Activated T-helper 1 cell treated with anti-CD3 and anti-CD28 coated beads, Interleukin-12 subunit alpha, Interleukin-12 subunit beta, Interleukin-2, Interleukin-4 antibody, amounts not matched to agents 30 ng/mL and 10 ng/mL and 1 ng/mL, durations not matched to agents 14 hours and 24 hours and 36 hours (primary cell): Measurements from ENCODE around the gene VAV2. TPM values are rescaled to one million over a fixed set of nuclear protein-coding genes. Genes with fewer than 3 reads are reported as not detected.

Experiments
- DNase-seq: peaks from one replicate; pipeline ENCODE4 v3.0.0; 2021; ENCODE audit warnings: low spot score
- H3K27ac Mint-ChIP-seq: one replicate; pipeline ENCODE4 v1.8.0; 2021; ENCODE audit warnings: mild to moderate bottlenecking, mixed read lengths
- H3K27me3 Mint-ChIP-seq: one replicate; pipeline ENCODE4 v1.8.0; 2022; ENCODE audit warnings: mild to moderate bottlenecking, moderate library complexity, mixed read lengths; ENCODE audit not compliant: insufficient read depth
- H3K36me3 Mint-ChIP-seq: one replicate; pipeline ENCODE4 v1.8.0; 2021; ENCODE audit warnings: low read depth, mixed read lengths
- H3K4me1 Mint-ChIP-seq: one replicate; pipeline ENCODE4 v1.8.0; 2021; ENCODE audit warnings: low read depth, mixed read lengths
- H3K4me3 Mint-ChIP-seq: one replicate; pipeline ENCODE4 v1.8.0; 2021; ENCODE audit warnings: mild to moderate bottlenecking, moderate library complexity, mixed read lengths
- H3K9me3 Mint-ChIP-seq: one replicate; pipeline ENCODE4 v1.8.0; 2021; ENCODE audit warnings: mixed read lengths
- intact Hi-C: fragments of 100-400 bp; cut with micrococcal nuclease; formaldehyde crosslinking; loops from one replicate; pipeline ENCODE4 v1.15.1; 2024
- total RNA-seq: library from RNA; stranded (reverse); gene quantifications from 2 replicates; pipeline ENCODE4 v1.2.3, GENCODE V29; 2022

The VAV2 gene
- total RNA-seq, 1 donor from 2014 or later: 5.8 TPM

GRCh38 chr9:133971121-133971951 is 20.8 kb downstream of the VAV2 start:
- no peaks in the 10 kb centered on the region for H3K9me3 Mint-ChIP-seq
- H3K4me3 Mint-ChIP-seq: no peak overlapping the region
- DNase-seq: no peak
- H3K27ac Mint-ChIP-seq: no peak overlapping the region
- H3K27me3 Mint-ChIP-seq: peaks cover 2% of the 10 kb centered on the region
- H3K4me1 Mint-ChIP-seq: no peaks in the 10 kb centered on the region
- intact Hi-C loops: no loop called here
- H3K36me3 Mint-ChIP-seq: no peaks in the 10 kb centered on the region

- Mint-ChIP-seq H3K27ac (no peak overlapping the region), H3K36me3 (no peaks in the 10 kb centered on the region), H3K9me3 (no peaks in the 10 kb centered on the region), H3K27me3 (peaks cover 3% of the 10 kb centered on the region), H3K4me1 (no peaks in the 10 kb centered on the region), H3K4me3 (no peak overlapping the region)
- no peak for DNase-seq
- intact Hi-C loops: no loop called here
These were observed 21.5 kb downstream of the VAV2 start for GRCh38 chr9:133970581-133971058.

- H3K4me3 Mint-ChIP-seq: no peak overlapping the region
These were observed 22.2 kb downstream of the VAV2 start for GRCh38 chr9:133969681-133970580.

GRCh38 chr9:133968966-133969617 is 23.0 kb downstream of the VAV2 start:
- intact Hi-C loops: no loop called here
- DNase-seq: no peak

More at GRCh38 chr9:133969681-133970580, 22.2 kb downstream of the VAV2 start:
- H3K27ac Mint-ChIP-seq: no peak overlapping the region
- no peak for DNase-seq
- peaks cover 2% of the 10 kb centered on the region for H3K27me3 Mint-ChIP-seq
- peaks cover 1% of the 10 kb centered on the region for H3K9me3 Mint-ChIP-seq
- intact Hi-C loops: no loop called here
- H3K4me1 Mint-ChIP-seq: no peaks in the 10 kb centered on the region
- no peaks in the 10 kb centered on the region for H3K36me3 Mint-ChIP-seq

GRCh38 chr9:133968428-133968827 is 23.7 kb downstream of the VAV2 start:
- peaks cover 8% of the 10 kb centered on the region for H3K9me3 Mint-ChIP-seq
- peaks cover 2% of the 10 kb centered on the region for H3K27me3 Mint-ChIP-seq
- H3K4me3 Mint-ChIP-seq: no peak overlapping the region
- intact Hi-C loops: no loop called here
- no peak overlapping the region for H3K27ac Mint-ChIP-seq
- H3K36me3 Mint-ChIP-seq: no peaks in the 10 kb centered on the region
- no peak for DNase-seq
- no peaks in the 10 kb centered on the region for H3K4me1 Mint-ChIP-seq

More at GRCh38 chr9:133968966-133969617, 23.0 kb downstream of the VAV2 start:
- peaks cover 2% of the 10 kb centered on the region for H3K27me3 Mint-ChIP-seq
- H3K4me1 Mint-ChIP-seq: no peaks in the 10 kb centered on the region
- no peak overlapping the region for H3K4me3 Mint-ChIP-seq
- H3K27ac Mint-ChIP-seq: no peak overlapping the region
- no peaks in the 10 kb centered on the region for H3K36me3 Mint-ChIP-seq
- peaks cover 8% of the 10 kb centered on the region for H3K9me3 Mint-ChIP-seq

GRCh38 chr9:133967024-133967741 is 24.9 kb downstream of the VAV2 start:
- no peaks in the 10 kb centered on the region for H3K4me1 Mint-ChIP-seq
- no peak overlapping the region for H3K4me3 Mint-ChIP-seq
- H3K27ac Mint-ChIP-seq: no peak overlapping the region
- no peaks in the 10 kb centered on the region for H3K36me3 Mint-ChIP-seq
- peaks cover 2% of the 10 kb centered on the region for H3K27me3 Mint-ChIP-seq
- no peak for DNase-seq
- peaks cover 8% of the 10 kb centered on the region for H3K9me3 Mint-ChIP-seq
- intact Hi-C loops: no loop called here

- Mint-ChIP-seq H3K27me3 (peaks cover 4% of the 10 kb centered on the region), H3K36me3 (no peaks in the 10 kb centered on the region), H3K4me1 (no peaks in the 10 kb centered on the region)
These were observed 27.7 kb downstream of the VAV2 start for GRCh38 chr9:133964463-133964862.

GRCh38 chr9:133963166-133963565 is 29.0 kb downstream of the VAV2 start:
- DNase-seq: no peak

More at GRCh38 chr9:133964463-133964862, 27.7 kb downstream of the VAV2 start:
- intact Hi-C loops: no loop called here
- Mint-ChIP-seq H3K9me3 (peaks cover 8% of the 10 kb centered on the region), H3K4me3 (no peak overlapping the region), H3K27ac (no peak overlapping the region)
- DNase-seq: no peak

GRCh38 chr9:133962341-133962740 is 29.8 kb downstream of the VAV2 start:
- Mint-ChIP-seq H3K4me3 (no peak overlapping the region), H3K36me3 (no peaks in the 10 kb centered on the region), H3K9me3 (peaks cover 8% of the 10 kb centered on the region), H3K27me3 (peaks cover 4% of the 10 kb centered on the region), H3K4me1 (no peaks in the 10 kb centered on the region), H3K27ac (no peak overlapping the region)
- intact Hi-C loops: no loop called here
- DNase-seq: no peak

More at GRCh38 chr9:133963166-133963565, 29.0 kb downstream of the VAV2 start:
- no peak overlapping the region for H3K27ac Mint-ChIP-seq
- H3K9me3 Mint-ChIP-seq: peaks cover 8% of the 10 kb centered on the region
- intact Hi-C loops: no loop called here
- peaks cover 4% of the 10 kb centered on the region for H3K27me3 Mint-ChIP-seq
- H3K4me3 Mint-ChIP-seq: no peak overlapping the region
- H3K36me3 Mint-ChIP-seq: no peaks in the 10 kb centered on the region
- no peaks in the 10 kb centered on the region for H3K4me1 Mint-ChIP-seq

GRCh38 chr9:133961226-133962165 is 30.6 kb downstream of the VAV2 start:
- Mint-ChIP-seq H3K36me3 (no peaks in the 10 kb centered on the region), H3K27ac (no peak overlapping the region), H3K4me1 (no peaks in the 10 kb centered on the region), H3K27me3 (peaks cover 4% of the 10 kb centered on the region), H3K9me3 (peaks cover 8% of the 10 kb centered on the region), H3K4me3 (no peak overlapping the region)
- intact Hi-C loops: no loop called here
- no peak for DNase-seq

GRCh38 chr9:133960568-133961129 is 31.5 kb downstream of the VAV2 start:
- Mint-ChIP-seq H3K4me1 (no peaks in the 10 kb centered on the region), H3K27me3 (peaks cover 3% of the 10 kb centered on the region), H3K36me3 (no peaks in the 10 kb centered on the region), H3K9me3 (peaks cover 8% of the 10 kb centered on the region), H3K4me3 (no peak overlapping the region), H3K27ac (no peak overlapping the region)
- intact Hi-C loops: no loop called here
- no peak for DNase-seq
